Stimulated activated CD4-positive, alpha-beta T cell treated with anti-CD3 and anti-CD28 coated beads, Interleukin-12 subunit alpha, Interleukin-12 subunit beta, amount 100 ng/mL, for 4 hours (primary cell): ENCODE measurements around the gene SPATA6L.
A peak's percentile ranks its signal among the peaks of the same experiment; 100 is the strongest.

Experiments
- DNase-seq: peaks from one replicate; pipeline ENCODE4 v3.0.0-alpha.2; 2020

SPATA6L gene, protein sequence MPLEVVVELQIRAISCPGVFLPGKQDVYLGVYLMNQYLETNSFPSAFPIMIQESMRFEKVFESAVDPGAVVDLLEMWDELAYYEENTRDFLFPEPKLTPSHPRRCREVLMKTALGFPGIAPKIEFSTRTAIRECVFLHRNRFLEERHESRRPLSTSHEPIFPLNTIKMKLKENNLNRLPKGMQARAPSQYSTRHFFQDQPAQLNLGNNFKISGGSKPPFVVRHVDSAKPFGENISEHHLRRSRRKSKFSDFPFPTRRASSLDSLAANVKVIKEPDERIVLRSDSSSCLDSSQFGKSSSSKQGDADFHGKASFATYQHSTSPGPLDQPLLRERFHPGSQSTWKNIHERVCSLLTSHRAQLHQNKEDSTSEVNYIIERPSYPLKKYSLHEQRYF

DNA sequence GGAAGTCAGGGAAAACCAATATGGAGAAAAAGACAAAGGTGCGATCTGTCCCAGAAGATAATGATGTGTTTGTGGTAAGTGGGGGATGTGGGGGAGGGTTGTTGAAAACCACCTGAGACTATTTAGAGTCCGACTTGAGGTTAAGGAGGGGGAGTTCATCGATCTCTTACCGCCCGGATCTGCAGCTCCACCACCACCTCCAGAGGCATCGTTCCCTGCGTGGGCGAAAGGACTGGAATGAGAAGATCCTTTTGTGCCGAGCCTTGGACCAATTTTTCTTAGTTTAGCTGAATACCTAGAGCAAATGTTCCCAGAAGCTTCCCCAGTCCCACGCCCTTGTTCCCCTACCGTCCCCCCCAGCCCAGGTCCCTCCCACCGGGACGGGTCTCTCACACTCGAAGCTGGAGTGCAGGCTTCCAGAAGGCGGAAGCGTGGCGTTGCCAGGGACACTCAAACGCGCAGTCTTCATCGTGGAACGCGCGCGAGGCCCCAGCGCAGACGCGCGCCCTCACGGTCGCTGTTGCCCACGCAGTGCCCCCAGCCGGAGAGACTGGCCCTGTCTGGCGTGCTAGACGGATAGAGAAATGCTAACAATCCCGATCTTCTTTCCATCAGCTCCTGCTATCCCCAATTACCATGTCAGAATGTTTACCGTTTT lies at the start of gene SPATA6L:
Gene SPATA6L (minus strand): TSS at position 439 of the 658 bp plus-strand sequence. CDS start 230 bp downstream, at position 209.
- DNase-seq: peak; percentile 33

DNA sequence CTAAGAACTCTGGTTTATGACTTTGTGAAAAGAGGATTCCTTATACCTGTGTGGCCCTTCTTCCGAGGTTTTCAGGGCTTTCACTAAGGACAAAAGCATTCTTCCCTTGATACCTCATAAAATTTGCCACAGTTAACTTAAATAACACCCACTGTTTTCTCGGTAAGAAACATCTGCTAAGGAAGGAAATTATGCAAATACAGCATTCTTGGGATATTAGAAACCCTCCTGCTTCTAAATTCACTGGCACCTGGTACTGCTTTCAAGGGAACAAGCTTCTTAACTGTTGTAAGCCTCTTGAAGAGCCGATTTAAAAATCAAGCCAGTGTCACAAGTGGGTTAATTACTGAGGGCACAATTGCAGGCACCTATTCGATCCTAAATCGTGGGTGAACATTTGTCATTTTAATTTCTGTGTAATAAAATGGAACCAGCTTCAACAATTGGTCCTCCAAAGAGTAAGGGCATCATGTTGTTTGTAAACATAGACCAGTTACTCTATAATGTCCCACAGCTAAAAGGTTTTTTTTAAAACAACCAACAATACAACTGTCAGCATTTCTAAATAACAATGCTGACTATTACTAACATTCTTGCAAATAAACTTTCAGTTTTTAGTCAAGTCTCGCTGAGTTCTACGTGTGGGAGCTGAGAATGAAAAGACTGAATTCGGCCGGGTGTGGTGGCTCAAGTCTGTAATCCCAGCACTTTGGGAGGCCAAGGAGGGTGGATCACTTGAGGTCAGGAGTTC lies 48.2 kb upstream of the SPATA6L start:
- DNase-seq: no peak

DNA sequence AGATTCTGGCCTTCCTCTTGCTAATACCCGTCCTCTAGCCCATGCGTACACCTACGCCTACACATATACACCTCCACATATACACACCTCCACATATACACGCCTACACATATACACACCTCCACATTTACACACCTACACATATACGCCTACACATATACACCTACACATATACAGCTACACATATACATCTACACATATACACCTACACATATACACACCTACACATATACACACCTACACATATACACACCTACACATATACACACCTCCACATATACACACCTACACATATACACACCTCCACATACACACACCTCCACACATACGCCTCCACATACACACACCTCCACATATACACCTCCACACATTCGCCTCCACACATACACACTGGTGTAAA lies 47.6 kb upstream of the SPATA6L start:
- DNase-seq: no peak

DNA sequence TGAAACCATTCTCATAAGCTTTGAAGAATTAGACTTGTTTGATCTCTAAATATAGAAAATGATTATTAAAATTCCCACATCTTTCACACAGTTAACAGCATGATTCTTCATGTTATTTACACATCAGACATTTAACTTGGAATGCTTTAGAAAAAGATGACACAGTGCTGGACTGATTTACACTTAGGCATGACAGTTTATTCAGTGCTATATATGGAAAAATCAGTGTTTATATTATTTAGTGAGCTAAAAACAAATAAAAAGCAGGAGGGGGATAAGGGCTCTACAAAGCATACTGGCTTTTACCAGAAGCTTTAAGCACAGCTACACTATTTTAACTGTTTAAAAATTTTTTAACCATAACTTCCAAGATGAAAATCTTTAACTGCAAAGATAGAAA lies 43.1 kb upstream of the SPATA6L start:
- DNase-seq: no peak

DNA sequence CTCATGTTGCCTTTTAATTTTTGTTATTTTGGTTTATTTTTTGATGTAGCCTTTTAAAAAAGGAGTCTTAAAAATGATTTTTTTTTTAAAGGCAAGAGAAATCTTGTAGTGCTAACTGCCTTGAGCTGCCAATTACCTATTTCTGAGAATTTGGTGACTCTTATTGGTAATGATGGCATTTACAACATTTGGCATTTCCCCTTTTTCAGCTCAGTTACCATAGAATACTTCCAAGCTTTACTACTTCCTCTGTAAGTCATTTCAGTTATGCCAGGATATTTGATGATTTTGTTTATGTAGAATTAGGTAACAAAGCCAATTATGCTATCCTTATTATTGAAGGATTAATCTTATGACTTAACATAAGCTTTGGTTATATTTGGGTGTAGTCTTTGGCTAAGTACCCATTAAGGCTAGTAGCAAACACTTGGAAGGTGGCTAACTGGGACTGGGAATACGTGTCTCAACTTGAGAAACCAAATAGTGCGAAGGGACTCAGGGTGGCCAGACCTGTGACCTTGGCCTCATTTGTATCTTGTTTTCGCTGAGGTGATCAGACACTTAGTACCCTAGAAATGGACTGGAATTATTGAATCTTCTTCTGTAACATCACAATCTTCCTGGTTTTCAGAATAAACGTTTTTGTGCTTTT lies 40.8 kb upstream of the SPATA6L start:
- no peak for DNase-seq

DNA sequence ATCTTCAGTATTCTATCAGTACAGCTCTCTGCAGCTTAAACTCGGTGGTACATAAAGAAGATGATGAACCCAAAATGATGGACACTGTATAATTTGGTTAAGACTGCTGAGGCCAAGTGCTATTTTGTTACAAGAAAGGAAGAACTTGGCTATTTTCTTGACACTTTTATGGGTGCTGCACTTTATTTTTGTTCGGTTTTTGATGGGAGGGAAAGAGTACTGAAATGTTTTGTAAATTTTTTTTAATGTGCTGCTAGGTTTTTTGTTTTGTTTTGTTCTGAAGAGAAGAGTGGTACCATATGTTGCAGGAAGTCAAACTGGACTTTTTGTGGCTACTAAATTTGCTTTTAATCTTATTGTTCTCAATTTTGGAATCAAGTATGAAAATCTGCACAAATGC lies 39.7 kb upstream of the SPATA6L start:
- DNase-seq: no peak

DNA sequence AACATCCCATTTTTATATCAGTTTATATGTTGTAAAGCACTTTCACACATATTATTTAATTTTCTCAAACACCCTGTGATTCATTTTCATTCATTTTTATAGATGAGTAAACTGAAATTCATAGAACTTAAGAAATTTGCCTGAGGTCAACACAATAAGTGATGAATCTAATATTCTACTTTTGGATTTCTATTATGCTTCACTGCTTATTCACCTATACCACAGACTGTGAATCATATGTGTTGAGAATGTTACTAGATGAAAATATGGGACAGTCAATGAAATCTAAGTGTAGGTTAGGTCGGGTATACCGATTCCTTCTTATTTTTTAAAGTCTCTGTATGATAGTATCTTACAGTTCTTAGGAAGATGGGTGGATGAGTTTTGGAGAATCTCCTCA lies 37.8 kb upstream of the SPATA6L start:
- DNase-seq: no peak

DNA sequence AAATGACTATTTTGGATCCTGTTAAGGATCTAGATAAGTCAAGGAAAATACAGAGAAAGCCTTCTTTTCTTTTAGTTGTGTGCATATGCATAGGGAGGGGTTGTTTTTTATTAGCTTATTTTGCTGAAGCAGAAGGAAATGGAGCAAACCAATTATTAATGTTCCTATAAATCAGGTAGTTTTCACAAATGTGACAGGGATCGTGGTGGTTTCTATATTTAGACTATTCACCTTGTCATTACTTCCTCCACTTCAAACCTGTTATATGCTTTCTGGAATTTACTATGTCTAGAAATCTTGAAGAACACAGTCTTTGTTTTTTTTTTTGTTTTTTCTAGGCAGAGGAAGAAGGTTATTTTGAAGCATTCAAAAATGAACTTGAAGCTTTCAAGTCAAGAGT lies 35.2 kb upstream of the SPATA6L start:
- DNase-seq: no peak

DNA sequence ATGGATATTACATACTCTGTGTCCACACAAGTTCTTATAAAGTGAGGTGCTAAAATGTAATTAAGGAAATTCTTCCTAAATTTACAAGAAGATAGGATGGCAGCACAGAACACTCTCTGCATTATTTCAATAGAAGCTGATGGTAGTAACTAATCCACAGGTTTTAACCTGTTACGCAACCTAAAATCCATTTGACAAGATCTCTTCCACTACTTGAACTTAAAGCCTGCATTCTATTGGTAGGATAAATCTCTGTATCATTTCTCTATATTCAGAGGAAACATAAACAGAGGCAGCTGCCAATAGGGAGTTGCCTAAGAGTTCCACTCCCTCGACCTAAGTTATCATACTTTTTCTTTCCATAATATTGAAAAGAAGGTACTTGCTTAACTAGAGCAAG lies 34.7 kb upstream of the SPATA6L start:
- DNase-seq: no peak

DNA sequence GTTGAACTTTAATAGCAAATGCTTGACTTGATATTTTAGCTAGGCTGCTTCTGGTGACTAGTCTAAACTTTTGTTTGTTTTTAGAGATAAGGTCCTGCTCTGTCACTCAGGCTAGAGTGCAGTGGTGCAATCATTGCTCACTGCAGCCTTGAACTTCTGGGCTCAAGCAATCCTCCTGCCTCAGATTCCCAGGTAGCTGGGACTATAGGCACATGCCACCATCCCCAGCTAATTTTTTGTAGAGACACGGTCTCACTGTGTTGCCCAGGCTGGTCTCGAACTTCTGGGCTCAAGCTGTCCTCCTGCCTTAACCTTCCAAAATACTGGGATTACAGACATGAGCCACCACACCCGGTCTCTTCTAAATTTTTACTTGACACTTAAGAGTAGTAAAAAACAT lies 33.8 kb upstream of the SPATA6L start:
- no peak for DNase-seq

DNA sequence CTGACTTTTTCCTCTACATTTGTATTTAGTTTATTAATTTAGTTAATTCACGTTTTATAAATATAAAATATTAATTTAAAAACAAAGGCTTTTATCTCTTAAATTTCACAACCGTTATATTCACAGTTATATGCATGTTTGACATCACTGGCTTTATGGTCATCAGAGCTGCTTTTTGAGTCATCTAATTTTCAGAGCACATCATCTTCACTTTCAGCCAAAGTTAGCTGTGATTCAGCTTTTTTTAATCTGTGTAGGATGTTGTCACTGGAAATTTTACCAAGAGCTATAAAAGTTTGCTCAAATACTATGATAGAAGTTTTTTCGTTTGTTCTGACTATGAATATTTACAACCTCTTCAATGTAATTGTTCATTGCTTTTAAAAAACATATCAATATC lies 25.5 kb upstream of the SPATA6L start:
- DNase-seq: no peak

DNA sequence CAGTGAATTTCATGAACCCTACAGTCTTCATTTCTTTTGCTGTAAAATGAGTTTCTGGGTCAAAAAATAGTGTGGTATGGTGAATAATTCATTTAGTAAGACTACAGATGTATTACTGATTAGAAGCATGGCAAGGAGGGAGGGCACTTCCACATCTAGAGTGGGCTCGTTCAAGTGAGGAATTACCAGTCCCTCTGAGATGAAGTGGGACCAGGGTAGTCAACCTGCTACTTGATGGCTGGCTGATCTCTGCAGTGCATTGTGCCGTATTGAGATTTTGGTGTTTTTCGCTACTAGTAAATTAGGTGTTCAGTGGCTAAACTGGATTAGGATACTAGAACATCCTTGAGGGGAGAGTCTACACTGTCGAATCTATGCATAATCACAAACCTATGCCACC lies 23.9 kb upstream of the SPATA6L start:
- no peak for DNase-seq

DNA sequence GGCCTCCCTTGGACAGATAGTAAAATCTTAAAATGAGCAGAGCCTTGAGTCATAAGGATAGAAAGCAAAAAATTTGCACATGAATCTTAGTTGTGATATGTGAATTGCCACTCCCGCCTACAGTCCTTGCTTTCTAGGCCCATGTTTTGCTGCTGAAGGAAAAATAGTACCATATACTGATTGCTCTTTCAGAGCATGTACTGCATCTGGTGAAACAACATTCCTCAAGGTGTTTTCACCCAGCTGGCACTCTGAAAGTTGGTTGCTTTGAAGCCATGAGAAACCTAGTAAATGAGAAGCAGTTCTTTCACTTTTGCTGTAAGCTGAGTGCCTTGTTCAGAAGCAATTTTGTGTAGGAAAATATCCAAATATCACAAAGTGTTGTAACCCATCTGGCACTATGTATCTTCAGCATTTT lies 23.4 kb upstream of the SPATA6L start:
- DNase-seq: no peak

DNA sequence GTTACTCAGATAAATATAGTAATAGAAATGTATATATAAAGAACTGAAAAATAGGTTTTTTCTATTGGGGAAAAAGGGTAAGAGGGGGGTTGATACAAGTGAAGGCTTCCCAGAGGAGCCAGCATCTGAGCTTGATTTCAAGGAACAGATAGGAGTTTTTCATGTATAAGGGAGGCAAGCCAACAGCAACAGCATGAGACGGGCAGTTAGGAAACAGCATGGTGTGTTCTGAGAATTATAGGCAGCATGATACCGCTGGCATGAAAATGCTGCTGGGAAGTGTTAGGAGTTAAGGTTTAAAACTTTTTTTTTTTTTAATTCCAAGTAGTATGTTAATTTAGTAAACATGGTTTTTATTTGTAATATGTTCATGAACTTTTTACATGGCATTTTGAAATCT lies 22.7 kb upstream of the SPATA6L start:
- DNase-seq: no peak

DNA sequence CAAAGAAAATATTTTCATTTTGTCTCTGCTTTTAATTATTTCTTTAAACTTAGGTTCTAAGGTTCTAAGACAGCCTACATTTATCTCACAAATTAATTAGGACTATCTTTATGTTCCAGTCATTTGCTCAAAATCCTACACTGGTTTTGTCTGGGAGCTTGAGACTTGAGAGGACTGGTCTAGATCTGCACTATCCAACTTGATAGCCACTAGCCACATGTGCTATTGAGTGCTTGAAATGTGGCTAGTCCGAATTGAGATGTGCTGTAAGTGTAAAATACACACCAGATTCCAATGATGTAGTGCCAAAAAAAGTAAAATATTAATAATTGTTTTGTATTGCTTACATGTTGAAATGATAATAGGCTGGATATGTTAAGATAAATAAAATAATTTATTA lies 20.3 kb upstream of the SPATA6L start:
- DNase-seq: no peak

DNA sequence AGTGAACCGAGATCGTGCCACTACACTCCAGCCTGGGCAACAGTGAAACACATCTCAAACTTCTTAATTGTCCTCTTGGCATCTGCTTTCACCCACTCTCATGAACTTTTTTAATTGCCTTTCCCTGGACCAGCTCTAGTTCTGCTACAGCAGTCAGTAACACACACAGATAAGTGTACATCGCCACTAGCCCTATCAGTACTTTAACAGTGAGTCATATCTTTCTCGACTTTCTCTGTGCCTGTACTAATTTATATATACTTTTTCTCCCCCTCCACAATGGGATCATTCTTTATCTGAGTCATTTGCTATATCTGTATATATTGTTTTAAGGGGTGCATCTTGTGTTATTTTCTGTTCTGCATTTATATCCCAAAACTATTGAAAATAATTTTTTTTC lies 19.8 kb upstream of the SPATA6L start:
- DNase-seq: no peak

DNA sequence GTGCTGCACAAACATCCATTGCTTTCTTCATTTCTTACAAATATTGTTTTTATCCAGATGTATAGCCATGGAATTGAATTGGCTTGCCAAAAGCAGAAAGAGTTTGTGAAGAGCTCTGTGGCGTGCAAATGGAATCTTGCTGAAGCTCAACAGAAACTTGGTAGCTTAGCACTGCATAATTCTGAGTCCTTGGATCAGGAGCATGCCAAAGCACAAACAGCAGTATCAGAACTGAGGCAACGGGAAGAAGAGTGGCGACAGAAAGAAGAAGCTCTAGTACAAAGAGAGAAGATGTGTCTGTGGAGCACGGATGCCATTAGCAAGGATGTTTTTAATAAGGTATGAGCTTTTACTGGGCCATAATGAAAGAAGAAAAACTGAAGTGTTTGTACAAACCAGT lies 18.5 kb upstream of the SPATA6L start:
- no peak for DNase-seq

DNA sequence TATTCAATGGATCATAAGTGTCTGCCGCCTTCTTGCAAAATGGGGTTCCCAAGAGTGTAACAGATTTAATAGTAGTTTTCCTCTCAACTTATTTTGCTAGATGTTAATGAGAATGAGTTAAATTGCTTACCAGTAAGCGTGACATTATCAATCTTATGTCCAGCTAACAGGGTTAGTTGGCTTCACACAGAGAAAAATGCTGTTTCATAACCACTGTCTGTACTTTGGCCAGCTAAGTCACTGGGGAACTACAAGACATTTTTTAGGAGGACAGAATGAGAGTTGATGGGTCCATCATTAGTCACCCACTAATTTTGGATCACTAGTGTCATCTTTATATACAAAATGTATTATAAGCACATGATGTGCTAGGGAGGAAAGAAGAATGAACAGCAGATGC lies 14.5 kb upstream of the SPATA6L start:
- DNase-seq: no peak

DNA sequence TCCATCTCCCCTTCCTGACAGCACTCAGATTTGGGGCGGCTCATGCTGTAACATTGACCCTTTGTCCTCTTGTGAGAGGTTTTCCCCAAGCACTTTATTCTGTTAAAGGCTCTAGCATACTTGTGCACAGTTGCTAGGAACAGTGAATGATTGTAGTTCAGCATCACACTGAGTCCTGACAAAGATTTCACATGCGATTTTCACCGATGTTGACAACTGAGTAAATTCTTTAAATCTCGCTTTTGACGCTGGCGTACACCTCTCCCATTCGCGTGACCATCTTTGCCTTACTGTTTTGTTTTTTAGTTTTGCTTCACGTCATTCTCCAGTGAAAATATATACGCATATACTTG lies 13.9 kb upstream of the SPATA6L start:
- DNase-seq: no peak

DNA sequence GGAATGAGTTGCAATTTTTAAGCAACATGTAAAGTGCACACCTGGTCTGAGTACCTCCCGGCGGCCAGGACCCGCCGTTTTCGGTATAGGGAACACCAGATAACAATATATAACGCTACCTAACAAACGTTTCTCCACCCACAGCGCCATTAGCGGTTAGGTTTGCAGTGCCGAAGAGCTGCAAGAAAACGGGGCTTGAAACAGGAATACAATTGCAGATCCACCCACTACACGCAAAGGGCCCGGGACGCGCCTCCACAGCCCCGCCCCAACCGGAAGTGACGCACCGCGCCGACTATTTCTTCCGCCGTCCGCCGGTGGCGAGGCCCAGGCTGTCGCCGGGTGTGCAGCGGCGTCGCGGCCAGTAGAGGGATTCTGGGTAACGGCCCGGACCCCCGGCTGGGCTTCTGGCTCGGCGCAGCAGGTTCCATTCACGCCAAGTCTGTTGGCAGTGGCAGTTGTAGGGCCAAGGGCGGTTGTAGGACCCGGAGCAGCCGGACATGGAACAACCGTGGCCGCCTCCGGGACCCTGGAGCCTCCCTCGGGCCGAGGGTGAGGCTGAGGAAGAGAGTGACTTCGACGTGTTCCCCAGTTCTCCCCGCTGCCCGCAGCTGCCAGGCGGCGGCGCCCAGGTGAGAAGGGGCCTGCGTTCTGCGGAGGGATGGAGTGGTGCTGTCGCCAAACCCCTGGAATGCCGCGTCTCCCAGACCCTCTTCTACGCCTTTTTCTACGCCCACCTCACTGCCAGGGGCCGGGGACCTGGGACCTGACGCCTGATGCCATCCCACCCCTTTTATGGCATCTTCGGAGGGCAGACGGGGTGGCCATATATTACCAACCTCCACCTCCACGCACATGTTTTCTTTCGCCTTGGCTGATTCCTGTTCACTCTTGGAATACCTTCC lies 13.2 kb upstream of the SPATA6L start, which contains the start of gene CDC37L1:
Gene CDC37L1 (plus strand): TSS at position 302 of the 905 bp plus-strand sequence. CDS start 199 bp downstream, at position 501.
- DNase-seq: peak; percentile 99

DNA sequence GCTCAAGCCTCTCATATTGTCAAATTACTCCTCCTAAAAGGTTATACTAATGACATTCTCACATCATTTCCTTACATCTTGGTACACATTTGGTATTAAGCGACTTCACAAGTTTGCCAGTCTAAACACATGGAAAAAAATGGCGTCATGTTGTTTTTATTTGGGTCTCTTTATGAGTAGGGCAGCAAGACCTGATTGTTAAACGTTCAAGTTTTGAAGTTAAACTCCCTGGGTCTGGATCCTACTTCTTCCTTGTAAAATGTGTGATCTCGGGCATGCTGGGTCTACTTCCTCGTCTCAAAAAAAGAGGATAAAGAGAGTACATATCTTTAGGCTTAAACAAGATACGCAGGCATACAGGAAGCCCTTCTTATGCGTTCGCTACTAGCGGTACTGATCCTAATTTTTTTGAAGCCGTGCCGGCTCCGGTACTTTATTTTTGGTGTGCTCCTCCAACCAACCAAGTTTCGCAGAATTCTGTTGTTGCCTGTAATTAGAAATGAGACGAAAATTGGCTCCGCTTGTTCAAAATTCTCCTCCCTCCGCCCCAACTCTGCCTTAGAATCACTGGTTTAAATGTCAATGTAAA lies 12.5 kb upstream of the SPATA6L start:
- peak; percentile 6 for DNase-seq

DNA sequence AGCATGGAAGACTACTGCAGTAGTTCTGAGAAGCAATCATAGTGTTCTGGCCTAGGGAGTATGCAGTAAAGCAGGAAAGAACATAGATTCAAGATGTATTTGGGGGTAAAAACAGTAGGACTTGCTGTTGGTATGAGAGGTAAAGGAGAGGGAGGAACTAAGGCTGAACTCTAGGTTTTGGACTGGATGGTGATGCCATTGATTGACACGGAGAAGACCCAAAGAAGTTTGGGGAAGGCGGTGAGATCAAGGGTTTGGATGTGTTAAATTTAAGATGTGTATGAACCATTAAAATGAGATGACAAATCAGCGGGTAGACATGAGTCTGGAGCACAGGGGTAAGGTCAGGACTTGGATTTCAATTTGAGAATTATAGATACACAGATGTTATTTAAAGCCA lies 11.1 kb upstream of the SPATA6L start:
- DNase-seq: no peak
